AML-193 (cell line): ENCODE data around the gene KLHL2.
"Not testable (repeated sequence)": the region's sequence is repeated elsewhere in the genome, so short reads cannot be mapped to it uniquely, and the experiment has no call there.

Experiments
- DNase-seq, 2 experiments: peaks; one replicate each; lab custom pipeline; 2025; lab: John Stamatoyannopoulos, UW

KLHL2 gene

DNA sequence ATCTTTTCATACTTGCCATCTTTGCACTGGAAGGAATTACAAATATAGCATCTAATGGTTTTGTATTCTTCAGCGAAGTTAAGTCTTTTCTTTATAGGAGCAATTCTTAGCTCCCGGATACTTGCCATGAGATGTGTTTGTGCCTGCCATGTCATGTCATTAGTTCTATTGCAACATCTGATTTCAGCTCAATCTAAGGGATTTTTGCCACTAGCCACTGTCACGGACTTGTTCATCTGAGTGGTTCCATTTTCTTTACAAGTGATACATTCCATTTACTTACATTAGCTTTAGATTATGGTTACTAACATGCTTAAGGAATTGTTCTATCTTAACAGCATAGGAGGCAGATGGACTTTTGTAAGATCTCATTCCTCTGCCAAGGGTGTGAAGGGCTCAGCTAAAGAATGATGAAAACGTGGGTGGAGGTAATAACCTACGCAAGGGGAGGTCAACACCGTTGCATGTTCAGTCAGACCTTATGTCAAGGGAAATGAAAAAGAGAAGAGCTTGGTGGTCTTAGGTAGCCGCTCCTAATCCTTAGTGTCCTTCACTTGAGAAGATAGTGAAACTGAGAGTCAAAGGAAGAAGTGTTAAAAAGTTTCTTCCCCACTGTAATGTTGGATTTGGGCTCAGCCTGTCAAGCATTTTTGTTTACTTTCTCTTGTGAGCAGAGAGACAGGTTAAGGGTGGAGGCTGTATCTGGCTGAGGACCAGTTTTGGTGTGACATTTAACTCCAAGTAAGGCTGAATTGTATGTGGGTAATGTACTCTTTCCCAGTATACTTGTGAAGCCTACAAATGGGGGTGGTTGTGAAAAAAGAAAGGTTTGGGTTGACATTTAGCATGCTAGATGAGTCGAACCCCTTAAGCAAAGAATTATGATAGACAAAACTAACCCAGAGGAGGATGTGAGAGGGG, 3.6 kb upstream of the KLHL2 start:
- DNase-seq, result no peak

DNA sequence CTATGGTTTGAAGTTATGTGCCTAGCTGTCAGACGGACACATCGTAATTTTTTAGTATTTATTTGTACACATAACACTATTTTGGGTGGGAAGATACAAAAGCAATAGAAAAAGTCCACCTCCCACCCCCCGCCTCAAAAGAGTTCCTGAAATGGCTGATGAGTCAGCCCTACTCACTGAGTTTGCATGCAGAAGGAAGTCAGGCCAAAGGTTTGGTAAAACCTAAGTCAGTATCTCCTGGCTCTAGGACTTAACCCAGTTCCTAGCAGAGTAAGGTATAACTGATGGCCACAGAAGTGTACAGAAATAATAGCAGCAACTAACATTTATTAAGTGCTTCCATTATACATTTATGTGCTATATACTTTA, 2.9 kb upstream of the KLHL2 start:
- DNase-seq, result peak; percentile 24 to 36

DNA sequence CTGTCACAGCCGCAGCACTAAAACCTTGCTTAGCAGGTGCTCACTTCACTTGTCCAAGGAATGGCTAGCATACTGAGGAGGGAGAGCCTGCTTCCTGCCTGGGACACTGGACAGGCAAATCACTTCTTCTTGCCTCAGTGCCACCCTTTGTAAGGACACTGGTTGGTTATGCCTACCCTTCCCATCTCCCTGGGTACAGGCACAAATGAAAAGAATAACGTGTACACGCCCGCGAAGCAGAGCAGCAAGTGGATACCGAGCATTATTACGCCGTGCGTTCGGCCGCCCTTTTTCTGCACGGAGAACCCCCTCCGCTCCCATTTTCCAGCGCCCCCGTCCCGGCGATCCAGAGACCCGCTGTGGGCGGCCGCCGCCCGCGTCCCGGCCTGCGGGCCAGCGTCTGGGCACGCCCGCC, 338 bp upstream of the KLHL2 start:
- DNase-seq, result peak in 1 of 2 experiments; percentile 14

DNA sequence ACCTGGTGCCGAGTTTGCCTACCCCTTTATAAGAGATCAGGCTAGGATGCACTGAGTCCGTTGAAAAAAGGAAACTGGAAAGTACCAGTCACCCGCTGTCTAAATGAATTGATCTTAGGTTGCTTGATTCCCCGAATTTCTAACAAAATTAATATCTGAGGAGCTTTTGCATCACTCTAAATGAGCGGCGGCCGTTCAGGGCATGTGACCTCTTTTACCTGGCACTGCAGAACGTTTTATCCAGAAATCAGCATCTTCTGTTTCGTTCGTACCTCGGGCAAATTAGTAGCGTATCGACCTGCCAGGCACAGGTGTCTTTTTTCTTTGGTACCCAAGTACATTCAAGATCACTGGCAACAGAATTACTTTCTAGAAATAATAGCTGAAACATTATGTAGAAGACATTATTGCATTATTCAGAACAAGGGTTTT, 876 bp downstream of the KLHL2 start:
- DNase-seq, result peak; percentile 9 to 15

DNA sequence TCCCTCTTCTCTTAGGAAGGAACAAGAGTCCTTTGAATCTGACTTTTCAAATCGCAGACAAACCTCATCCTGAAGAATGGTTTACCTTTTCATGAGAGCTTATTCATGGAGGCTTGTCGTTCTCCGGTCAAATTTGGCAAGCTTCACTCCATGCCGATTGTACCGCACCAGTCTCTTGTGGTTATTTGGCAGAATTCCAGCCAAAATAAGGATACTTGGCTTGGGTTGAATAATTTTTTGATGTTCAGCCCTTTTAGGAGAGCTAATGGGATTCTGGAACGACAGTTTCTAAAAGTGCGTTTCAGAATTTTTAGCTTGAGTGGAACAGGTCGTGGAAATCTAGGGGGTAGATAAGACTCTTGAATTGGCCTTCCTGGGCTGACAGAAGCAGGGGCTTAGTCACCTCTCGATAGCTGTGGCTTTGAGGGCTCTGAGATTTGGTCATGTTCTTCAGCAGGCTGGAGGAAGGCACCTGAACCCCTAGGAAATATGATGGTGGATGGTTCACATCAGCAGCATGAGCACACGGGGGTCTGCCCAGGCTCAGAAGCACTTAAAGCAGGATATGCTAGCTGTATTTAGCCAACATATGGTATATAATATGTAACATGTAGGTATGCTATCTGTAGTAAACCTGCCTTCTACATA, 1.5 kb downstream of the KLHL2 start:
- no peak for DNase-seq

DNA sequence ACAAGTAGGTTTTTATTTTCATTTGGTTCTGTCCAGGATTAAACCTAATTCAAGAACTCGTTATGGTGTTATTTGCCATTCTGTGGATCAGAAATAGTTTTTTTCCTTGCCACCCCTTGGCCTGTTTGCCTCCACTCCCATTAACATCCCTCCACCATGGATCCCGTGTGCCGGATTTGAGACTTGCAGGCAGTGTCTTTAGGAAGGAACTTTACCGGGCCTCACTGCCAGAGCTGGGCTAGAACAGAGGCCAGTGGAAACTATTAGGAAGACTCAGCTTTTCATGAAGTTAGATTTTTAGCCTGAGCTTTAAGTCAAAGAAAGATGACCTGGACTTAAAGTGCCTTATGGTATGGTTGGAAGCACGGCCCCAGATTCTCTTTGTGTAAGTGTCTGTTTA, 2.4 kb downstream of the KLHL2 start:
- no peak for DNase-seq

DNA sequence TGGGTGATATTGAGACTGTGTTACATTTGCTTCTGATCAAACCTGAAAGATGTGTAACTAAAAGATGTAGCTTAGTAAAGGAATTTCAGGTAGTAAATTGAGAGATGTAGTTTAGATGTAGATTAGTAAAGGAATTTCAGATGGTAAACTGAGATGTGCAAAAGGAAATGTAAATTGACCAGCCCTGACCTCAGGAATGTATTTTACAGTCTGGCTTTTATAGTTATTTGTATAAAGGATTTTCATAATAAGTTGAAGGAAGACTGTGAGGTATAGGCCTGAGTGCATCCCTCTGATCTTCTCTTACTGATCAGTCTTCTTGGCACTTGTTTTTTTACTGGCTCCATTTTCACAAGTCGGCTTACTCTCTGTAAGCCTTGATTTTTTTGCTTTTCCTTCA, 3.2 kb downstream of the KLHL2 start:
- no peak for DNase-seq

DNA sequence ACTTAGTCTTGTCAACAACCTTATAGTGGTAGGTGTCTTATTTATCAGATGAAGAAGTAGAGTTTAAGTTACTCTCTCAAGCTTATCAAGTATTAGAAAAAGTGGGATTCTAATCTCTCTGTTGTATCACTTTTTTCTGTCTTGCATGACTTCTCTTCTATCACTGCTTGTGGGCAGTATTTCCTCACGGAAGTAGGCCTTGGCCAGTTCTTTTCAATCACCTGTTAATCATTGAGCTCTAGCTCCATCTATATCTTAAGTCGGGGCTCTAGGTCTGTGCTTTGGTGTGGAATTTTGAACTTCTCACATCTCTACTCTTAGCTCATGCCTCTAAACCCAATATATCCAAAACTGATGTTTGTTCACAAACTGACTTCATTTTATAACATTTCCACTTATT, 5.3 kb downstream of the KLHL2 start:
- DNase-seq, result not testable (repeated sequence)

DNA sequence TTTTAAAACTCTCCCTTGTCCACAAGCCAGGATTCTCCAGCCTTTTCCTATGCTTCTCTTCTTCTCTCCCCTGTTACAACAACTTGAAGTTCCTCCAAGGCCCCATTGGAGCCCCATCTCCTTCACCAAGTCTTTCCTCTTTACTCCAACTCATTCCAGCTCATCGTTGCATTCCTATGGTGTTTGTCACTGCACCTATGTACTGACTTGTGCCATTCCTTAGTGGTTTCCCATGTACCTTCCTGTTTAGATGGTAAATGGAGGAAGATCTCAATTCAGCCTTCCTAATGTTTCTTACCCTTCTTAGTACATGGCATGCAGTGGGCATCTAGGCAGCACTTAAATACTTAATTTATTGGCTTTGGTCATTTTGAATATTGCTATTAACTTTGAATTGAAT, 6.0 kb downstream of the KLHL2 start:
- not testable (repeated sequence) for DNase-seq

DNA sequence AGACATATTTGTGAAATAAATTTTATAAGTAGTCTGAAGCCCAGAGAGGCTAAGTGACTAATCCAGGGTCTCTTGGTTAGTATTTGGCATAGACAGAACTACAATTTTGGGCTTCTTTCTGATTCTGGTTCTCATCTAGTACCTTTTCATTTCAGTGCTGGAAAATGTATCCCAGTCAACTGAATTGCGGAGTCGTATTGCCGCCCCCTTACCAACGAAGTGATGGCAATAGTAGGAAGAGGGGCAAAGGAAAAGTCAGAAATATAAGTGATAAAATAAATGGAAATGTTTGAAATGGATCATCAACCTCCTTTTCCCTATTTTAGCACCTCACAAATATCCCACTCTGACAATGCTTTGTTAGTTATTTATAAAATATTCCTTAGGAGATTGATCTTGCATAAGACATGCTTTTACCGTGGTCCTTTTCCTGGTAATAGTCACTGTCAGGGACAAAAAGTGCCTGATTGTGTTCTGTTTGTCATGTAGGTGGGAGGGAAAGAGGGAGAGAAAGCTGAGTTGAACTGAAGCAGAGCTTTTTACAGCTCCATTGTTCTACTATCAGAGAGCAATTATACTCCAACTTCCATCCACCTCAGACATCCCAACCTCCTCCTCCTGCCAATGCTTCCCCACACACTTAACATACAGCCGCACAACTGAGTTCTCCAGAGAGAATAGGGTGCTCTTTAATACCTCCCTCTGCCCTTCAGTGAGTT, 6.8 kb downstream of the KLHL2 start:
- DNase-seq, result not testable (repeated sequence)

DNA sequence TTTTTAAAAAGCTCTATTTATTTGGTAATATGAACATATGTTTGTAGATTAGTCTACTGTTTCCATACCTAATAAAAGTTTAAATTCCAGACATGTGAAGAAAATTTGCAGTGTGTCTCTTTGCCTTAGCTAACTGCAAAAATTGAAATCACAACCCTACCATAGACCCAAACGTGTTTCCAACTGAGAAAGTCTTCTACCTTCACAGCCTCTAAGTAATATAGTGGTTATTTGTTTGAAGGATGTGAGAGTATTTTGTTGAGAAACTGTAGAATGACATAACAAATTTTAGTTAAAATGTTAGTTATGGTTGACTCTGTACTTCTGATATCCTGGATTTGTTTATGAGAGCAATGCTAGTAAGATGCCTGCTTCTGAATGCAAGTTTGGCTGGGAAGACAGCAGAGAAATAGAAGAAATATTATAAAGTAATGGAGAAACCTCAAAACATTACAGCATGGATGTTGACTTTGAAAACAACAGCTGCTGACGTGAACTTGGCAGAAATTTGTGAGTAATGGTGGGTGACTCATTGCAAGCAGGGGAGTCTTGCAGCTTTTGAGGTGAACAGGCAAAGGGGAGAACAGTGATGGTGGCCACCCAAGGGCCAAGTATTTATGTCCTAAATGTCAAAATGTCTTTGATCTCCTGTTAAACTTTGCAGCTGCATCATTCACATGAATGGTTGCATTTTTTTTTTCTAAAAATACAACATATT, 7.8 kb downstream of the KLHL2 start:
- not testable (repeated sequence) for DNase-seq

DNA sequence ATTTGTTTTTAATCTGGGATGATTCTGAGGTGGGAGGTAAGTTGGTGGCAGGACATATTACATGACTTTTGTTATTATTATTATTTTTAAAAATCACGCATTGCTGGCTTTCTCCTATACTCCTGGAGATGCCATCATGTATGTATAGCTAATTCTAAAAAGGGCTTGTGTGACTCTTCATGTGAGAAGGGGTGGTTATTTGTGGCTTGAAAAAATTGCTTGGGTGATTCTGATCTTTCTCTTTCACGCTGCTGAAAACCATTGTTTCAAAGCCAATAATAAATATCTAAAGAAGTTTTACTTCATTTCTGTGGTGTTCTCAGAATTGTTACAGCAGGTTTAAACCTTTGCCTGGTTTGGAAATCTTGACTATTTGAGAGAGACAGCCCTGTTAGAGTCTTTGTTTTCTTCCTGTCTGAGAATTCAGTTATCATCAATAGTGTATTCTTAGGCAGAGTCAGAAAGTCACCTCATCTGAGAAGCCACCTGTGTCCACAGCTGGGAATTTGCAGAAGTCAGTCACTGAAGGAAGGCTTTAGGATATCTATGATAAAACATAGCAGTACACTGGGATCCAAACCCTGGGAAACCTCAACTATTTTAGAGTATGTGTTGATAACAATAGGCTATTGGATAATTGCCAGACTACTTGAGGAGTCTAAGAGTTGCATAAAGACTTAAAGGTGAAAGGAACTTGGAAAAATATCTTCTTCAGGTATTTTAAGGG, 8.6 kb downstream of the KLHL2 start:
- not testable (repeated sequence) for DNase-seq

DNA sequence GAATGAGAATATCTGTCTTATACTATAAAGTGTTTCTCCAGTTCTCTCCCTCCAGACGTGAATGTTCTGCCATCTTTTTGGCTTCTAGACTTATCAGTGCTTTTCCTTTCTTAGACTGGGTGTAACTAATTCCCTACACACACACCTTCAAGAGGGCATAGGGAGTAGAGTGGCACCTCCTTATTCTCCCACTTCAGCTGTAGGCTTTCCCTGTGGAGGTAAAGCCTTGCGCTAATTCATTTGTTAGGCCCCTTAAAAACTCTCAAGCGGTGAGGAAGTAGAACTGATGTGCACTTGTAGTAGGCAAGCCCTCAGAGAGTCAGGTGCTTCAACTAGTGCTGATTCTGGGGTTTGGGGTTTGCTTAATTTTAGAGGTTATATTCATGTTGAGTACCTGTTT, 10.0 kb downstream of the KLHL2 start:
- DNase-seq, result no peak

DNA sequence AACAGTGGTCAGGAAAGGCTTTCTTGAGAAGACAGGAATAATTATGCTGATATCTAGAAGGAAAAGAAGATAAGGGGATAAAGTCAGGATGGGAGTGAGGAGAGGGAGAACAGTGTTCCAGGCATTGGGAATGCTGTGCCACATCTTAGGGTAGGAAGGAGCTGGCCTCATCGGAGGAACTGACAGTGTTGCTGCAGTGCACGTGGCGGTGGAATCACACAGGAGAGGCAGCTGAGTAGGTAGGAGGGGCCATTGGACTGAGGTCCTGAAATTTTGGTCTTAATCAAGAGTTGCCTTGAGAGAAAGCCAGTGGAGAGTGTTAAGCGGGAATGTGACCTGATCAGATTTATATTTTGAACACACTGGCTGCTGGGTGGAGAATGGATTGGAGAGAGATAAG, 13.9 kb downstream of the KLHL2 start:
- not testable (repeated sequence) for DNase-seq

DNA sequence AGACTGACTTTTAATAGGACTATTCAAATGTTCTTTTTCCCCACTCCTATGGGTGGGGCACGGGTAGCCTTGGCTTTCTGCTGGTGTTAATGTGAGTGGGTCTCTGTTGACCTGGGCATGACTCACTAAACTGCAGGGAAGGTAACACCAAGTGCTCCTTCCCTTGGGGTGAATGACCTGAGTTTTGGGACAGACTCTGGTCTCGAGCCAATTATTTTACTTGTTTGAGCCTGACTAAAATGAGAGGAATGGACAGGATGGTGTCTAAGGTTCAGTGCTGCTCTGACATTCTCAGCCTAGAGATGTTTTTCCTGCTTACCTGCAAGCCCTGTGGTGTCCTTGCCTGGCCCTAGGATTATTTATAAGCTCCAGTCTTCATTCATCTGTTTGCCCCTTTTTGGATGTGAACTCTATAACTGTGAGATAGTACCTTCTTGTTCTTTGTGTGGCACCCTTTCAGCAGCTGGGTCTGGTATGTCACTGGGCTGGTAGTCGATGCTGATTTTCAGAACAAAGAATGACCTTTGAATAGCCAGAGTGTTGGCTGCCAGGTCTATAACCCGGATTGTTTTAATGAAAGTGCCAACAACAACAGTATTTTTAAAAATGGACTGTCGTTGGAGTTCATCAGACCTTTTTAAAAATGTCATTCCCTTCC, 14.8 kb downstream of the KLHL2 start:
- DNase-seq, result not testable (repeated sequence)

DNA sequence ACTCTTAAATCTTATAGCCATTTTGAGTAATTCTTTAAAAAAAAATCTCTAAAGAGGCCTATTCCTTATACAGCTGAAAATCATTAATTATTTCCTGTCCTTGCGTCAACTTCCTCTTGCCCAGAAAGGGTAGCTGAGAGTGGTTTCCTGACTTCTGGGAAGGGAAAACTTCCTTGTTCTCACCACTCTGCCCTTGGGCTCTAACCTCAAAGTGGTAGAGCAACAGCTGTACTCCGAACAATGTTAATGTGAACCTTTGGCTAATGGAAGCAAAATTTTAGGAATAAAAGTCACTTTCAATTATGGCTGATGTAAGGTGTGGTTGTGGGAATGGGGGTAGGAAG, 15.3 kb downstream of the KLHL2 start:
- peak; percentile 67 to 76 for DNase-seq

DNA sequence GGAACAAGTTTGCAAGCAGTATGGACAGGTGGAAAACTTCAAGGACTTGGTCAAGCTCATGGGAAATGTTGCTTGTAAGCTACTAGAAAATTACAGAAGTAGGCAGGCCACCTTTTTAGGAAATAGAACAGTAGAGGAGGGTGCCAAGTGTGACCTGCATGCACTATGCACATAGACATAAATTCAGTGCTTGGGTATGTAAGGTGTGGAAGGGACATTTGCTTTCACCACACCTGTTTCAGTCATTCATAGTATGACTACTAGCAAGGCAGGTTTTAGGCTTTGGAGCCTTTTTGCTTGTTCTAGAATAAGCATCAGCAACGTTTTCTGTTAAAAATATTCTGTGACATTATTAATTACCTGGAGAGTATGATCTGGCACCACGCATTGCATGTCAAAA, 20.0 kb downstream of the KLHL2 start:
- DNase-seq, result not testable (repeated sequence)

DNA sequence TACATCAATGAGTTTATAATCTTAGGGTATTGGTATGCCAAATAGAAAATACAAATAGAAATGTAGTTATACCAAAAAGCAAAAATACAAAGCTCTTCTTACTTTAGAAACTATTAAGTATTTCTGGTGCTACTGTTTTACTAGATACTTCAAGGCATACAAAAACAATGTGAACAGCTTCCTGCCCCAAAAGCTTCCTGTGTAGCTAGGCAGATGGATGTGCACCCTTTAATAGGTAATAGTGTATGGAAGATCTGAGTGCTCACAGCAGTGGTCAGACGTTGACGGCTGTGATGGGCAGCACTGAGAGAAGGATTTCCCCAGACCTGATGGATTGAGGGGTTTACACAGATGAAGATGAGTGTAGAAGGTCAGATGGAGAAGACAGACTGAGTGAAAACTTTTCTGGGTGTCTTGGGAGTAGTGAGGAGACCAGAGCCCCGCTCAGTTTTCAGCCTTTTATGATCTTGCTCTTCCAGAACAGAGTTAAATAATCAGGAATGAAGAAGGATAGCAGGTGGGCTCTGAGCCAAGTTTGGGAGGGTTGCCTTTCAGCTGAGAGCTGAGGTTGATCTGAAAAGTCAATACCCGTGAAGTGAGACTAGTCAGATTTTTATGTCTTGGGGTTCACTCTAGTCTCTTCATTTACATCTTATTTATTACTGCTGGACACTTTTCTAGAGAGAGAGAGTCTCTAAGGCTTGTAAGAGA, 22.3 kb downstream of the KLHL2 start:
- not testable (repeated sequence) for DNase-seq

DNA sequence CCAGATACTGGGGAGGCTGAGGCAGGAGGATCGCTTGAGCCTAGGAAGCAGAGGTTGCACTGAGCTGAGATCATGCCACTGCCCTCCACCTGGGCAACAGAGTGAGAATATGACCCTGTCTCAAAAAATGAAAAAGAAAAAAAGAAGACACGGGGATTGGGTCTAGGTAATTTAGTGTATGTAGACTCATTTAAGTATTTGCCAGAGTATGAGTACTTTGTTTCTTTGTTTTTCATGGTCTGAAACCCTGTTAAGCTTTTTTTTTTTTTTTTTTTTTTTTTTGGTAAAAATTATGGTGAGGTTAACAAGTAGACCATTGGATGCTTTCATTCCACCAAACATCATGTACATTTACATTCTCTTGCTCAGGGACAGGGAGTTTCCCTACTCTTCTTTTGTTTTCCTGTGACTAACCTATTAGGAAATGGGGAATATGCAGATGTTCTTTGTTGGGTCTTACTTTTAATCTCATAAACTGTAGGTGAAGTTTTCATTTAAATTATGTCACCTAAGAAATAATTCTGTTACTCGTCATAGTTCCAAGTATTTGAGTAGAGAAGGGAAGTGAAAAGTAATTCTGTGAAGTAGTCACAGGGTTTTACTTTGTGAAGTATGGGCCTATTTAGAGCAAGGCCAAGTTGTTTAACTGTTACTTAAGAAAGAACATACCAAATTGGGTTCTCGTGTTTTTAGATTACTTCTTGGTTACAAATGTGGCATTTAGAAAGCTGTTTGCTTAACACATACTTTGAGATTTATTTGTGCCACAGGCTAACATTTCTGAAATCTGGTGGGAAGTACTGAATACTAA, 25.5 kb downstream of the KLHL2 start:
- not testable (repeated sequence) for DNase-seq
